Neuron (in vitro differentiated cells): ENCODE measurements around the gene SLC25A52.
A peak's percentile ranks its signal among the peaks of the same experiment; 100 is the strongest.
"Not testable (repeated sequence)": the region's sequence is repeated elsewhere in the genome, so short reads cannot be mapped to it uniquely, and the experiment has no call there.

Experiments used
- H2AFZ ChIP-seq: one replicate; pipeline ENCODE4 v1.6.1; 2013; ENCODE audit warnings: low read depth, mild to moderate bottlenecking, inconsistent platforms, low read length, moderate library complexity
- H3K27me3 ChIP-seq: one replicate; pipeline ENCODE4 v1.6.1; 2013; ENCODE audit warnings: low read length; ENCODE audit not compliant: insufficient read depth
- H3K36me3 ChIP-seq: one replicate; pipeline ENCODE4 v1.6.1; 2013; ENCODE audit warnings: low read length; ENCODE audit not compliant: insufficient read depth
- H3K4me1 ChIP-seq: one replicate; pipeline ENCODE4 v1.6.1; 2013; ENCODE audit warnings: low read length; ENCODE audit not compliant: insufficient read depth
- H3K4me3 ChIP-seq: 2 replicates; pipeline ENCODE4 v1.5.1; 2013; ENCODE audit warnings: mild to moderate bottlenecking, low read length, moderate library complexity
- H3K9me3 ChIP-seq: one replicate; pipeline ENCODE4 v1.6.1; 2013; ENCODE audit warnings: low read length

Gene SLC25A52

DNA sequence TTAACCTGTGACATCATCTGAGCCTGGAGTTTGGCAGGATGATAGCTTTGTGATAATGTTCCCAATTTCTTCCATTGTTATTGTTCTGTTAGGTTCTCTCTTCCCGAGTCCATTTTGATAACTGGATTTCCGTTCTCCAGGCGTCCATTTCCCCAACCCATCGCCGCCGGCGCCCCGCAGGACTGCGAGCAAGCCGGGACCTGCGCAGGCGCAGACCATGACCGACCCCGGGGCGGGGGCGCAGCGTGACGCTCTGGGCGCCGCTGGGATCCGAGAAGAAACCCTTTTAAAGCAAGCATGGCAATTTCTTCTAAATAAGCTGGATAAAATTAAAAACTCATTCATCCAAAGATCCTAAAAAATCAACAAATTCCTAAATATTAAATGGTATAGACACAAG, at the start of gene SLC25A52:
Gene SLC25A52, minus strand, starts transcription at position 186 of the 400 bp plus-strand sequence. CDS start 219 bp downstream, outside the sequence.
- Histone ChIP-seq H2AFZ (no peak within 1 kb of the TSS), H3K4me1 (peaks cover 7% of the 10 kb centered on the region), H3K27me3 (no peaks in the 10 kb centered on the region), H3K36me3 (no peaks in the 10 kb centered on the region), H3K4me3 (no peak within 1 kb of the TSS), H3K9me3 (no peaks in the 10 kb centered on the region)

- not testable (repeated sequence) for H2AFZ ChIP-seq, H3K36me3 ChIP-seq, H3K9me3 ChIP-seq, H3K4me3 ChIP-seq, H3K4me1 ChIP-seq, H3K27me3 ChIP-seq
Measured at GRCh38 chr18:31809049-31809448, 48.4 kb upstream of the SLC25A52 start.

GRCh38 chr18:31801078-31801477, 40.4 kb upstream of the SLC25A52 start:
- no peak overlapping the region for H2AFZ ChIP-seq
- no peak overlapping the region for H3K4me3 ChIP-seq

DNA sequence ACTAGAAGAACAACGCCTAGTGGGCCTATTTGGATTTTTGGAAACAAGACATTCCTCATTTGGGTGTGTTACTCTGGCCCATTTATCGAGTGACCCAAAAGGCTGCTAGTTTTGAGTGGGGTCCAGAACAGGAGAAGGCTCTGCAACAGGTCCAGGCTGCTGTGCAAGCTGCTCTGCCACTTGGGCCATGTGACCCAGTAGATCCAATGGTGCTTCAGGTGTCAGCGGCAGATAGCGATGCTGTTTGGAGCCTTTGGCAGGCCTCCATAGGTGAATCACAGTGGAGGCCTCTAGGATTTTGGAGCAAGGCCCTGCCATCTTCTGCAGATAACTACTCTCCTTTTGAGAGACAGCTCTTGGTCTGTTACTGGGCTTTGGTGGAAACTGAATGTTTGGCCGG, 38.6 kb upstream of the SLC25A52 start:
- not testable (repeated sequence) for H3K36me3 ChIP-seq

More at GRCh38 chr18:31801078-31801477, 40.4 kb upstream of the SLC25A52 start:
- no peaks in the 10 kb centered on the region for H3K27me3 ChIP-seq
- no peaks in the 10 kb centered on the region for H3K4me1 ChIP-seq
- H3K9me3 ChIP-seq: no peaks in the 10 kb centered on the region
- no peaks in the 10 kb centered on the region for H3K36me3 ChIP-seq

DNA sequence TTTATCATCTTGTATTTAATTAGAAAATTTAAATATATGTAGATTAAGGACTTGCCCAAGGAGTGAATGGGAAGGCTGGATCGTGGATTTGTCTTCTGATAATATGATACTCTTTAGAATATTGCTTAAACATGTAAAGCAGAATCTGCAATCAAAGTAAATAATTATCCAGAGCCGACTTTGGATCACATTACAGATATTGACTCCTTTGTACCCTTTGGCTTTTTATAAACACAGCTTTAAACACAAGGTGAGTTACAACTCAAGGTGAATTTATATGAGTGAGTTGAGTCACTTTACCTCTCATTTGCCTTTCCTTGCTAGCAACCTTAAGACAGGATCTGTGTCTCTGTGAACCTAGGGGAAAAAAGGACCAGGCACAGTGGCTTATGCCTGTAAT, 37.7 kb upstream of the SLC25A52 start:
- no peak overlapping the region for H2AFZ ChIP-seq
- no peaks in the 10 kb centered on the region for H3K9me3 ChIP-seq
- H3K4me3 ChIP-seq: no peak overlapping the region
- H3K4me1 ChIP-seq: no peaks in the 10 kb centered on the region
- no peaks in the 10 kb centered on the region for H3K27me3 ChIP-seq
- no peaks in the 10 kb centered on the region for H3K36me3 ChIP-seq

More for the DNA sequence above, 38.6 kb upstream of the SLC25A52 start:
- not testable (repeated sequence) for H3K4me3 ChIP-seq, H2AFZ ChIP-seq, H3K4me1 ChIP-seq, H3K9me3 ChIP-seq, H3K27me3 ChIP-seq

DNA sequence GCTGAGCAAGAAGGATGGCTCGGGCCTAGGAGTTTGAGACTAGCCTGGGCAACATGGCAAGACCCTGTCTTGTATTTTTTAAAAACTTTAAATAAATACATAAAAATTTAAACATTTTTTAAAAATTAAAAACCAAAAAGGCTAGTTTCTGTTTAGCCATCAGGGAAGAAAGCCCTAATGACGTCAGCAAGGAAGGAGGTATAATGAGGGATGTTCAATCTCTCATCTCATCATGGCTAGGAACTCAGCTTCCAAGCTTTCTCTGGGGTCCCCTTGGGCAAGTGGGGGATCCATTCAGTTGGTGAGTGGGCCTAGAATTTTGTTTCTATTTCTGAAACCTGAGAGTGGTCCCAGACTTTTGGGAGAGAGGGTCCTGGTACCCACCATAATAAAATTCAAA, 35.1 kb upstream of the SLC25A52 start:
- no peak overlapping the region for H2AFZ ChIP-seq
- H3K4me1 ChIP-seq: no peaks in the 10 kb centered on the region
- H3K9me3 ChIP-seq: no peaks in the 10 kb centered on the region
- H3K27me3 ChIP-seq: no peaks in the 10 kb centered on the region
- no peaks in the 10 kb centered on the region for H3K36me3 ChIP-seq
- no peak overlapping the region for H3K4me3 ChIP-seq

DNA sequence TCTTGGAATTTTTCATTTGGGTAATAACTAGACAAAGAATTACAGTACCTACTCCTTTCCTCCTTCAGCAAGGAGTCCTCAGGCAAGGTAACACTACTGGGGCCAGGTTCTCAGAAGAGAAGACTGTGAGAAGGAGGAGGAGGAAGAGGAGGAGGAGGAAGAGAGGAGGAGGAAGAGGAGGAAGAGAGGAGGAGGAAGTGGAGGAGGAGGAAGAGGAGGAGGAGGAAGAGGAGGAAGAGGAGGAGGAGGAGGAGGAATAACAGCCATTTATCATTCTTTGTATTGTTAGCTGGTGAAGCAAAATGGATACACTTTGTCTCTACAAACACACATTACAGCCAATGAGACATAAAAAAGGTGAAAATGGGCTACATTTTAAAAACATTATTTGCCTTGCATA, 32.9 kb upstream of the SLC25A52 start:
- Histone ChIP-seq H3K4me1 (peaks cover 5% of the 10 kb centered on the region), H3K9me3 (no peaks in the 10 kb centered on the region), H3K4me3 (no peak overlapping the region), H3K36me3 (no peaks in the 10 kb centered on the region), H2AFZ (peak overlapping the region; percentile 6), H3K27me3 (no peaks in the 10 kb centered on the region)

DNA sequence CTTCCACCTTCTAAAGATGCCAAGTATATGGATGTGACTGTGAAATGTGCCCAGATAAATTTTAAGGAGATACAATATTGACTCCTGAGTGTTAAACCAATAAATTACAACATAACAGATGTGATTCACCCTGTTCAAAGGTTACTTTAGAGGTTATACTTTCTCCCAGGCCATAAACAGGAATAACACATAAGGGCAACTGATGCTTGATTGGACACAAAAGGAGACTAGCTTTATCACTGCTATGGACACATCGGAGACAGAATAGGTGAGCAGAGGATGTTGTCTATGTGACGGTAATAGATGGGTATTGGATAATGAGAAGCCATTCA, 31.9 kb upstream of the SLC25A52 start:
- no peak overlapping the region for H3K4me3 ChIP-seq
- H2AFZ ChIP-seq: no peak overlapping the region
- no peaks in the 10 kb centered on the region for H3K36me3 ChIP-seq
- peaks cover 9% of the 10 kb centered on the region for H3K4me1 ChIP-seq
- H3K27me3 ChIP-seq: no peaks in the 10 kb centered on the region
- H3K9me3 ChIP-seq: no peaks in the 10 kb centered on the region

DNA sequence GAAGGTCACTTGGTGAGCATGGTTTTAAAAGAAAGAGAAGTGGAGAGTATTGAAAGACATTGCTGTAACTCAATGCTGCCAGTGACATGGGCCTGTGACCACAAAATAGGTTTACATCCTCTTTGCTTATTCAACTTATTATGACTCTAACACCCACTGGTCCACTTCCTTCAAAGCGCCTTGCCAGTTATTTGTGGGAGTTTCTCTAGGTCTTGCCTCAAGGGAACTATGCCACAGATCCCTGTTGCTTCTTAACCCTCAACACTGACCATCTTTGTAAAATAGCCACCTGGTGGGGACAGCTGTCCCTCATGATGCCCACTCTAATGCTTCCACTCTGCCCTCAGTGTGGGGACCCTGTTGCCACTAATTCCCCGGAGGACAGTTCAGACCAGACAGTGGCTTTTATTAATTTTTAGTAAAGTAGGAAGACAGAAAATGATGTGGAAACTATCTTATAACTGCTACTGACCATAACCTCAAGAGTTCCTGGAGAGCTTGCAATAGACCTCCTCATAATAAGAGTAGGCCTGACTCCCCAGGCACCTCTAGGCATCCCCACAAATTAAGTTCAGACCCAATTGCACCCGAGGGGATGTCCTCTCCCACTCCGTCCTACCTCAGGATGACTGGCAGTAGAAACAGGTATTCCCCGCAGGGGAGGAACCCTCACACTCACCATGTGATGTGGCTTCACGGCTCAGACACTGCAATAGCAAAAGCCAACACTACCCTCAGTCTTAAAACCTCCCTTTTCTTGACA, 31.3 kb upstream of the SLC25A52 start:
- Histone ChIP-seq H3K4me1 (peaks cover 9% of the 10 kb centered on the region), H3K36me3 (no peaks in the 10 kb centered on the region), H3K27me3 (no peaks in the 10 kb centered on the region), H3K4me3 (no peak overlapping the region), H3K9me3 (no peaks in the 10 kb centered on the region), H2AFZ (no peak overlapping the region)

- Histone ChIP-seq H2AFZ (no peak overlapping the region), H3K36me3 (no peaks in the 10 kb centered on the region), H3K4me3 (no peak overlapping the region), H3K27me3 (no peaks in the 10 kb centered on the region), H3K4me1 (peaks cover 9% of the 10 kb centered on the region), H3K9me3 (no peaks in the 10 kb centered on the region)
Measured at GRCh38 chr18:31789409-31789808, 28.7 kb upstream of the SLC25A52 start.

DNA sequence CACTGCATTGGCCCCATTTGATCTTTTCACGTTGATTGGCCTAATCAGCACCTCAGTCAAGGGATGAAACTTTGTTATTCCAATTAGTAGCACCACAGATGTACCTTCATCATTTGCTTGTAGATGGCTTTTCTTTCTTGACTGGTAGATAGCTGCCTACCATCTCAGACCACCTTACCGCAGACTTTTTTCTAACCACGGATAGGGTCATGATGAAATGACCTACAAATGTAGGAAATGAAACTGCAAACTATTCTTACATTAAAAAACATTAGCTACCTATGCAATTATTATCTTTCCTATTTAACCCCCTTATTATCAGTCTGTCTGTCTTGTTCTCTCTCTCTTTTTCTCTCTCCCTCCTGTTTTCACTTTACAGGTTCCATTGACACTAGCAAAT, 22.4 kb upstream of the SLC25A52 start:
- no peak overlapping the region for H3K4me3 ChIP-seq
- H3K27me3 ChIP-seq: no peaks in the 10 kb centered on the region
- H3K36me3 ChIP-seq: no peaks in the 10 kb centered on the region
- peaks cover 8% of the 10 kb centered on the region for H3K9me3 ChIP-seq
- no peaks in the 10 kb centered on the region for H3K4me1 ChIP-seq
- no peak overlapping the region for H2AFZ ChIP-seq

GRCh38 chr18:31778391-31778950, 17.8 kb upstream of the SLC25A52 start:
- Histone ChIP-seq H3K4me3 (no peak overlapping the region), H2AFZ (no peak overlapping the region), H3K9me3 (peaks cover 10% of the 10 kb centered on the region), H3K36me3 (no peaks in the 10 kb centered on the region), H3K4me1 (peaks cover 36% of the 10 kb centered on the region), H3K27me3 (no peaks in the 10 kb centered on the region)

- peaks cover 36% of the 10 kb centered on the region for H3K4me1 ChIP-seq
- H3K36me3 ChIP-seq: no peaks in the 10 kb centered on the region
- peaks cover 10% of the 10 kb centered on the region for H3K9me3 ChIP-seq
- H2AFZ ChIP-seq: no peak overlapping the region
- no peaks in the 10 kb centered on the region for H3K27me3 ChIP-seq
- H3K4me3 ChIP-seq: no peak overlapping the region
Measured at GRCh38 chr18:31776093-31776492, 15.4 kb upstream of the SLC25A52 start.

DNA sequence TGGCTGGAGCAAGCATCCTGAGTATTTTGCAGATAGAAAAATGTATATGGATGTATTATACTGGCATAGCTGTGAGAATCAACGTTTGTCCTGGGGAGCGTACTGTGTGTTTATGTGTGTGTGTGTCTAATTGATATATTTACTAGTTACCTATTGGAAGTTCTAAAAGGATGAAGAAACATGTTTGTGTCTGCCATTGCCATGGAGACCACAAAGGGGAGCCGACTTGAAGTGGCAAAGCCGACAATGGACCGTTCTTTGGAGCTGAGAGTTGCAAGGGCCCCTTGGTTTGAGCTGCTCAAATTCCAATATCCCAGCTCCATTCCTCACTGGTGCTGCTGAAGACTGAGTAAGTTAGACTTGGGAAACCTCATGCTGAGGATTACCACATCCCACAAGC, 14.3 kb upstream of the SLC25A52 start:
- Histone ChIP-seq H3K4me3 (no peak overlapping the region), H3K4me1 (peaks cover 36% of the 10 kb centered on the region), H3K36me3 (no peaks in the 10 kb centered on the region), H2AFZ (peak overlapping the region; percentile 35), H3K27me3 (no peaks in the 10 kb centered on the region), H3K9me3 (peaks cover 8% of the 10 kb centered on the region)
